ENCODE results near the gene IGSF11. TPM values are rescaled to one million over a fixed set of nuclear protein-coding genes. Genes with fewer than 3 reads are reported as not detected.

The IGSF11 gene
- total RNA-seq, 1 donor from 2014 or later = 1.3 TPM

GRCh38 chr3:118987477-118987876, 47.2 kb downstream of the IGSF11 start:
- Mint-ChIP-seq H3K27ac (ENCODE audit: unreplicated experiment) (no peak overlapping the region), H3K9me3 (no peaks in the 10 kb centered on the region), H3K4me1 (peaks cover 54% of the 10 kb centered on the region), H3K27me3 (ENCODE audit: low read depth) (no peaks in the 10 kb centered on the region), H3K4me3 (no peak overlapping the region), H3K36me3 (ENCODE audit: low read depth) (no peaks in the 10 kb centered on the region)
- TF ChIP-seq CTCF (conservative IDR thresholded peaks at IDR 0.05) = no peak
- DNase-seq (ENCODE audit: low read depth, low spot score) = no peak

GRCh38 chr3:118986734-118987133, 47.9 kb downstream of the IGSF11 start:
- no peak for DNase-seq (ENCODE audit: low read depth, low spot score)
- TF ChIP-seq CTCF (conservative IDR thresholded peaks at IDR 0.05) = no peak
- Mint-ChIP-seq H3K4me3 (no peak overlapping the region), H3K27ac (ENCODE audit: unreplicated experiment) (no peak overlapping the region), H3K4me1 (peaks cover 46% of the 10 kb centered on the region), H3K36me3 (ENCODE audit: low read depth) (no peaks in the 10 kb centered on the region), H3K27me3 (ENCODE audit: low read depth) (no peaks in the 10 kb centered on the region), H3K9me3 (no peaks in the 10 kb centered on the region)

GRCh38 chr3:118984699-118985098, 49.9 kb downstream of the IGSF11 start:
- no peak overlapping the region for H3K27ac Mint-ChIP-seq (ENCODE audit: unreplicated experiment)
- H3K36me3 Mint-ChIP-seq (ENCODE audit: low read depth) = no peaks in the 10 kb centered on the region
- H3K4me1 Mint-ChIP-seq = peaks cover 27% of the 10 kb centered on the region
- TF ChIP-seq CTCF (conservative IDR thresholded peaks at IDR 0.05) = no peak
- H3K27me3 Mint-ChIP-seq (ENCODE audit: low read depth) = no peaks in the 10 kb centered on the region
- DNase-seq (ENCODE audit: low read depth, low spot score) = no peak
- no peak overlapping the region for H3K4me3 Mint-ChIP-seq
- no peaks in the 10 kb centered on the region for H3K9me3 Mint-ChIP-seq

GRCh38 chr3:118981494-118982134, 53.0 kb downstream of the IGSF11 start:
- H3K36me3 Mint-ChIP-seq (ENCODE audit: low read depth) = no peaks in the 10 kb centered on the region
- H3K27ac Mint-ChIP-seq (ENCODE audit: unreplicated experiment) = no peak overlapping the region
- H3K4me1 Mint-ChIP-seq = peaks cover 10% of the 10 kb centered on the region

GRCh38 chr3:118980832-118981231, 53.8 kb downstream of the IGSF11 start:
- Mint-ChIP-seq H3K27ac (ENCODE audit: unreplicated experiment) (no peak overlapping the region), H3K4me1 (peaks cover 7% of the 10 kb centered on the region), H3K9me3 (peaks cover 5% of the 10 kb centered on the region), H3K4me3 (no peak overlapping the region), H3K27me3 (ENCODE audit: low read depth) (no peaks in the 10 kb centered on the region), H3K36me3 (ENCODE audit: low read depth) (no peaks in the 10 kb centered on the region)
- no peak for TF ChIP-seq CTCF (conservative IDR thresholded peaks at IDR 0.05)
- no peak for DNase-seq (ENCODE audit: low read depth, low spot score)

More at GRCh38 chr3:118981494-118982134, 53.0 kb downstream of the IGSF11 start:
- H3K9me3 Mint-ChIP-seq = no peaks in the 10 kb centered on the region
- TF ChIP-seq CTCF (conservative IDR thresholded peaks at IDR 0.05) = no peak
- DNase-seq (ENCODE audit: low read depth, low spot score) = no peak
- H3K4me3 Mint-ChIP-seq = no peak overlapping the region
- H3K27me3 Mint-ChIP-seq (ENCODE audit: low read depth) = no peaks in the 10 kb centered on the region

All from neural crest cell (in vitro differentiated cells).